Thyroid gland (tissue), 4 donors: ENCODE measurements around the gene HDAC8.

Source experiments
- POLR2A ChIP-seq, 2 donors: fragments of 450-650 bp; IDR thresholded peaks; one replicate each; pipeline ENCODE4 v1.6.1; 2017; ENCODE audit warnings: antibody characterized with exemption in 2 of 2, mild to moderate bottlenecking in 2 of 2, moderate library complexity in 1 of 2
- TF ChIP-seq, protein P1 (sequence below), 6 experiments: fragments of 200-600 bp in 3 of 6; fragments of 450-650 bp in 3 of 6; sonication (generic) in 3 of 6; IDR thresholded peaks; one replicate each; pipeline ENCODE4 v1.5.1; 2016 to 2019; ENCODE audit warnings: antibody characterized with exemption in 6 of 6, mild to moderate bottlenecking in 2 of 6, inconsistent platforms in 1 of 6, moderate library complexity in 1 of 6

- TF ChIP-seq, protein P1, sequence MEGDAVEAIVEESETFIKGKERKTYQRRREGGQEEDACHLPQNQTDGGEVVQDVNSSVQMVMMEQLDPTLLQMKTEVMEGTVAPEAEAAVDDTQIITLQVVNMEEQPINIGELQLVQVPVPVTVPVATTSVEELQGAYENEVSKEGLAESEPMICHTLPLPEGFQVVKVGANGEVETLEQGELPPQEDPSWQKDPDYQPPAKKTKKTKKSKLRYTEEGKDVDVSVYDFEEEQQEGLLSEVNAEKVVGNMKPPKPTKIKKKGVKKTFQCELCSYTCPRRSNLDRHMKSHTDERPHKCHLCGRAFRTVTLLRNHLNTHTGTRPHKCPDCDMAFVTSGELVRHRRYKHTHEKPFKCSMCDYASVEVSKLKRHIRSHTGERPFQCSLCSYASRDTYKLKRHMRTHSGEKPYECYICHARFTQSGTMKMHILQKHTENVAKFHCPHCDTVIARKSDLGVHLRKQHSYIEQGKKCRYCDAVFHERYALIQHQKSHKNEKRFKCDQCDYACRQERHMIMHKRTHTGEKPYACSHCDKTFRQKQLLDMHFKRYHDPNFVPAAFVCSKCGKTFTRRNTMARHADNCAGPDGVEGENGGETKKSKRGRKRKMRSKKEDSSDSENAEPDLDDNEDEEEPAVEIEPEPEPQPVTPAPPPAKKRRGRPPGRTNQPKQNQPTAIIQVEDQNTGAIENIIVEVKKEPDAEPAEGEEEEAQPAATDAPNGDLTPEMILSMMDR (IDR thresholded peaks at IDR 0.05): no peak
- TF ChIP-seq POLR2A (IDR thresholded peaks at IDR 0.05): no peak
Measured at GRCh38 chrX:72367516-72367915, 205.1 kb downstream of the HDAC8 start.
